Spinal cord (tissue), 10 donors: Measurements from ENCODE around the gene C20orf144. TPM values are rescaled to one million over a fixed set of nuclear protein-coding genes. Genes with fewer than 3 reads are reported as not detected.
A peak's percentile ranks its signal among the peaks of the same experiment; 100 is the strongest.

ENCODE experiments used
- DNase-seq, 6 donors: peaks; one replicate each; pipeline versions ENCODE4 v3.0.0 to v3.0.0-alpha.2; 2013 to 2015; ENCODE audit warnings: low spot score in 6 of 6, low read depth in 4 of 6
- H3K27ac ChIP-seq: one replicate; pipeline ENCODE4 v1.5.1; 2013; ENCODE audit warnings: low read depth, low read length, control low read depth
- H3K27me3 ChIP-seq: one replicate; pipeline ENCODE4 v1.6.1; 2013; ENCODE audit warnings: low read length; ENCODE audit not compliant: control insufficient read depth, insufficient read depth
- H3K36me3 ChIP-seq: one replicate; pipeline ENCODE4 v1.6.1; 2013; ENCODE audit warnings: low read length; ENCODE audit not compliant: control insufficient read depth, insufficient read depth
- H3K4me1 ChIP-seq: one replicate; pipeline ENCODE4 v1.6.1; 2013; ENCODE audit warnings: low read length; ENCODE audit not compliant: control insufficient read depth, insufficient read depth
- H3K4me3 ChIP-seq: one replicate; pipeline ENCODE4 v1.5.1; 2013; ENCODE audit warnings: low read depth, low read length, control low read depth
- H3K9me3 ChIP-seq: one replicate; pipeline ENCODE4 v1.6.1; 2013; ENCODE audit warnings: low read length; ENCODE audit not compliant: control insufficient read depth, insufficient read depth
- WGBS: methylation state at CpG from one replicate; pipeline ENCODE4 v1.1.5; 2013; ENCODE audit warnings: missing lambda C conversion rate; ENCODE audit not compliant: insufficient coverage; 5-methylcytosine and 5-hydroxymethylcytosine counted together
- polyA plus RNA-seq, 2 donors: library from polyadenylated mRNA; unstranded; fragments of 120-200 nt; gene quantifications; one replicate each; pipeline ENCODE4 v1.2.1, GENCODE V29; 2013; ENCODE audit not compliant: insufficient read length in 2 of 2
- total RNA-seq, 2 donors: library from RNA; depleted of rRNA in 1 of 2; stranded (reverse); fragments of 120-200 nt in 1 of 2; fragments of >200 nt in 1 of 2; gene quantifications; one replicate each; pipeline versions ENCODE4 v1.2.3 to v1.2.4, GENCODE V29; 2013 to 2014
- donor health status: healthy.

Gene C20orf144
- total and polyA plus RNA-seq, 4 donors: 0.33 to 1.1 TPM; not detected in 2

DNA sequence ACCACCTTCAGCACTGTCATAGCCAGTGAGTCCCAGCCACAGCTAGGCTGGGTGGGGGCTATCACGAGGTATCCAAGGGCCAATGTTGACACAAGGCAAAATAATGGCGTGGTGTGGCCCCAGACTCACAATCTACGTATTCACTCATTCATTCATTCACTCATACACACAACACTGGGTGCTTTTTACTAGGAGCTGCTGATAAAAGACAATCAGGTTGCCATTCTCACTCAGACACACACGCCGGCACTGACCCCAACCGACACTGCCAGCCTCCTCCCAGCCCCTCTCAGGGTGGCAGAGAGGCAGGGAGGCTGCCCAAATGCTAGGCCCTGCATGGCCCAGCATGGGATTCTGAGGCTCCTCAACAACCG lies 1.5 kb upstream of the C20orf144 start:
- Histone ChIP-seq H3K4me3 (no peak overlapping the region), H3K4me1 (peaks cover 25% of the 10 kb centered on the region), H3K27me3 (no peaks in the 10 kb centered on the region), H3K36me3 (peaks cover 51% of the 10 kb centered on the region), H3K27ac (no peak overlapping the region), H3K9me3 (no peaks in the 10 kb centered on the region)
- WGBS: 85% methylated on average over 7 of the region's 7 CpGs
- DNase-seq: no peak

DNA sequence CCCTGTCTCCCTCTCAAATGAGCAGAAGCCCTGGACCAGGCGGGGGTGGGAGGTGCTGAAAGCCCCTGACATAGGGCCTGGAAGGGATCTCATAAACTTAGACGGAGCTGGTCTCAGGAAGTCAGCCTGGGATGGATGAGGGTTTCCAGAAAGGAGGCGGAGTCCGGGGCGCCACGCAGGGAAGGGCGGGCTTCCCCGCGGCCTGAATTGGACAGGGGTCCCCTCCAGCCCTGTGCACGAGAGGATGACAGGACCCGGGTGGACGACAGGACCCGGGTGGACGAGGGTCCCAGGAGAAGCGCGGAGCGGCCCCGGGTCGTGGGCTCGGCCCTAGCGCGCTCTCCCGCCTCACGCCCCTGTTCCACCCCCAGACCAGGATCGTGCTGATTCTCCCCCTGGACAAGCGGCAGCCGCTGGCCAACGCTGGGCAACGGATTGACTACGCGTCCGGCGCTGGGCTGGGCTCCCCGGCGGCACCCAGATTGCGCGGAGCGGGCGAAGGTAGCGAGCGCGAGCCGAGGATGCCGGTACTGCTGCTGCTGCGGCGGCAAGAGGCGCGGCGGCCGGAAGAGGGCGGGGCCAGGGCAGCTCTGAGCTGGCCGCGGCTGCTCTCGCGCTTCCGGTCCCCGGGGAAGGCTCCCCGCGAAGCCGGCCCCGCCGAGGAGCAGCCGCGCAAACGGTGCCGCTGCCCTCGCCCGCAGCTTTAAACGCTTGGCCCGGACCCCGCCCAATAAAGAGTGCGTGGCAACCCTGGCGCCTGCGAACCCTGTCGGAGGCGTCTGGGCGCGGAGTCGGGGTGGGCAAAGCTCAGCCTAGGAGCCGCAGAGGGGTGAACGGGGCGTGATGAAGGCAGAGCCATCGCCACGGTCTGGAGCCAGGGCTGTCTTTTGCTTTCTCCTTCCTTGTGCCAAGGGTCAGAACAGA lies 1.3 kb downstream of the C20orf144 start:
- H3K4me3 ChIP-seq: peak overlapping the region; percentile 79
- H3K36me3 ChIP-seq: peaks cover 28% of the 10 kb centered on the region
- H3K27ac ChIP-seq: peak overlapping the region; percentile 90
- peaks cover 48% of the 10 kb centered on the region for H3K4me1 ChIP-seq
- under 1% methylated on average over 83 of the region's 84 CpGs for WGBS
- peak in 3 of 6 donors; percentile 65 to 92 (median 91) for DNase-seq
- H3K9me3 ChIP-seq: no peaks in the 10 kb centered on the region
- H3K27me3 ChIP-seq: no peaks in the 10 kb centered on the region

DNA sequence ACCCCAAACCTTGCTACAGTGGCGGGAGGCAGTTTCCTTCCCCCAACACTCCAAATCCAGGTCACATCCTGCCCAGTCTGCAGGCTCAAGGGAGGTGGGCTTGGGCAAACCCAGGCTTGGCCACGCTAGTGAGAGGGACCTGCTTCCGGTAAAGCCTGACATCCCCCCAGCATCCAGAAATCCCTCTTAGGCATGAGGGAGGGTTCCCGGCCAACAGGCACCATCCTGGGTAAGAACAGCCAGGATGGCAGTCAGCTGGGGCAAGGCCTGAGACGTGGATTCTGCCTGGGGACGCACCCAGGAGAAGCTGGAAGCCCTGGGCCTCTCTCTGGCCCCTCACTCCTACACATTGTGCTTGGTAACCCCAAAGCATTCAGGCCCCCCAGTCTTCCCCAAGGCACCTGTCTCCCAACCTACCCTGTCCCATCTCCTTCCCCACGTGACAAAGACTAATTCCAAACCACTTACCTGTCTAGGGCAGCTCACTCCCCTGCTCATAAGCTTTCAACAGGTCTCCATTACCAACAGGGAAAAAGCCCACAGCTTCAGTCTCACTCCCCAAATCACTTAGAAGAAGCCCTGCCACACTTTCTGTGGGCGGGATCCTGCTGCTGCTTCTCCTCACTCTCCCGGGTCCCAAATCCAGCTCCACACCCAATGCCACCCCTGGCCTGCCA lies 2.1 kb downstream of the C20orf144 start:
- H3K4me3 ChIP-seq: peak overlapping the region; percentile 79
- H3K9me3 ChIP-seq: no peaks in the 10 kb centered on the region
- peaks cover 52% of the 10 kb centered on the region for H3K4me1 ChIP-seq
- peak overlapping the region; percentile 90 for H3K27ac ChIP-seq
- H3K27me3 ChIP-seq: no peaks in the 10 kb centered on the region
- 39% methylated on average over 9 of the region's 9 CpGs for WGBS
- peaks cover 22% of the 10 kb centered on the region for H3K36me3 ChIP-seq
- no peak for DNase-seq

DNA sequence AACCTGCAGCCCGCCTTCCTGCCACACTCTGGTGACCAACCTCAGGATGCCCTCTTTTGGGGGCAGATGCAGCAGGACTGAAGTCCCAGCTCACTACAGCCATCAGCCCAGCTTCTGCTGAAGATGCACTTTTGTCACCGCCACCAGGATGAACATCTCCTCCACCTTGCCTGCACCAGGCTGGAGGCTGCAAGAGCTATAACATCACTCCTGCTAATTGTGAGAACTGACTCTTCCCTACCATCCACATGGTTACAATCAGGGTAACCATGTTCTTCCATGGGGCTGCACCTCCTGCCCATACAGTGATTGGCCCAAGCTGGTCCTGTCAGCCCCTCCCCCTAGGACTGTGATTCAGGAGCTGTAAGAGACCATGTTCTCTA lies 2.6 kb downstream of the C20orf144 start:
- Histone ChIP-seq H3K36me3 (peaks cover 22% of the 10 kb centered on the region), H3K27ac (no peak overlapping the region), H3K27me3 (no peaks in the 10 kb centered on the region), H3K4me3 (no peak overlapping the region), H3K9me3 (no peaks in the 10 kb centered on the region), H3K4me1 (peaks cover 52% of the 10 kb centered on the region)
- DNase-seq: no peak
- 97% methylated on average over 2 of the region's 2 CpGs for WGBS

DNA sequence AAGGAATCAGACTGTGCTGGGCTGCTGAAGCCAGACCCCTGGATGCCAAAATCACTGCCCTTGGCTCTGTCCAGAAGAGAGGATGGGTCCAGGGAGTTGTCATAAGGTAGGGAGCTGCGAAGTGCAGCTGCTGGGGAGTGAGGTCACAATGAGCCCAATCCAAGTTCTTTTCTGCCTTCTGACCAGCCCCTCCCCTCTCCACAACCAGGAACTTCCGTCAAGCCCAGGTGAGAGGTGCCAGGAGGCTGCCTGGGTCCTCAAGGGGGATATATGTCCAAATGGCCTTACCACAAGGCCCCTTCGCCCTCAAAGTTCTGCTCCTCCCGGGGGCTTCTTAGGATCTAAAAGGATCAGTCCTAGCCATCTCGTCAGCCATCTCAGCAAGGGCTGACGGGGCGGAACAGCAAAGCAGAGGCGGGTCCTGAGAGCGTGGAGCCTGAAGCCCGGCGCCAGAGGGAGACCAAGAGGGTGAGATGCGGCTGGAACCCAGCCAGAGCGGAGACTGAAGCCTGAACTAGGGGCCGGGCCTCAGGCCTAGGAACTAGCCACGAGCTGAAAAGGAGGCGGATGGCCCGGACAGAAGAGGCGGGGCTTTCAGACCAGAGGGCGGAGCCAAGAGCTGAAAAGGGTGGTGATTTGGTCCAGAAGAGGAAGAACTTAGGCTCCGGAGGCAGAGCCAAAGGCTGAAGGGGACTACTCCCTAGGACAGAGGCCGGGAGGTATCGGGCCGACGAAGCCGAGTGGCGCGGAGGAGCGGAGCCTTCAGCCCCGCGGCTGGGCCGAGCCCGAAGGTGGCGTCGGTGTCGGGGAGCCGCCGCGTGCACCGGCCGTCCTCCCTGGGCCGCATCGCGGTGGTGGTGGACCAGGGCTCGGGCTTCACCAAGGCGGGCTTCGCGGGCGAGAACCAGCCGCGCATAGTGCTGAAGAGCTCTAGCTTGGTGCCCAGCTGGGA lies 4.4 kb downstream of the C20orf144 start, which contains the start of gene ACTL10:
Gene ACTL10 (plus strand): TSS at position 651 of the 952 bp plus-strand sequence. CDS start 555 bp downstream, outside the sequence.
- DNase-seq: peak; percentile 75 to 96 (median 82)
- Histone ChIP-seq H3K9me3 (no peaks in the 10 kb centered on the region), H3K27me3 (no peaks in the 10 kb centered on the region), H3K27ac (peak within 1 kb of the TSS; percentile 80), H3K4me3 (peak within 1 kb of the TSS; percentile 43), H3K36me3 (peaks cover 28% of the 10 kb centered on the region), H3K4me1 (peaks cover 52% of the 10 kb centered on the region)
- 3% methylated on average over 49 of the region's 50 CpGs for WGBS

DNA sequence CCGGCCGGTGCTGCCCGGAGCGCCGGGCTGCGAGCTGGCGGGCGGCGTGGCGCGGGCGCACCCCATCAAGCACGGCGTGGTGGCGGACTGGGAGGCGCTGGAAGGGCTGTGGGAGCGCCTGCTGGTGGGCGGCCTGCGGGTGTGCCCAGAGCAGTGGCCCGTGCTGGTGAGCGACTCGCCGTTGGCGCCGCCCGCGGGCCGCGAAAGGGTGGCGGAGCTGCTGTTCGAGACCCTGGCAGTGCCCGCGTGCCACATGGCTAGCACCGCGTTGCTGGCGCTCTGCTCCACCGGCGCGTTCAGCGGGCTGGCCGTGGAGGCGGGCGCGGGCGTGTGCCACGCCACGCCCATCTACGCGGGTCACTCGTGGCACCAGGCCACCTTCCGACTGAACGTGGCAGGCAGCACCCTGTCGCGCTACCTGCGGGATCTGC lies 5.1 kb downstream of the C20orf144 start:
- peaks cover 29% of the 10 kb centered on the region for H3K36me3 ChIP-seq
- 3% methylated on average over 55 of the region's 55 CpGs for WGBS
- peak overlapping the region; percentile 43 for H3K4me3 ChIP-seq
- DNase-seq: peak in 2 of 6 donors; percentile 50 to 57
- H3K9me3 ChIP-seq: no peaks in the 10 kb centered on the region
- no peaks in the 10 kb centered on the region for H3K27me3 ChIP-seq
- peak overlapping the region; percentile 80 for H3K27ac ChIP-seq
- peaks cover 53% of the 10 kb centered on the region for H3K4me1 ChIP-seq

DNA sequence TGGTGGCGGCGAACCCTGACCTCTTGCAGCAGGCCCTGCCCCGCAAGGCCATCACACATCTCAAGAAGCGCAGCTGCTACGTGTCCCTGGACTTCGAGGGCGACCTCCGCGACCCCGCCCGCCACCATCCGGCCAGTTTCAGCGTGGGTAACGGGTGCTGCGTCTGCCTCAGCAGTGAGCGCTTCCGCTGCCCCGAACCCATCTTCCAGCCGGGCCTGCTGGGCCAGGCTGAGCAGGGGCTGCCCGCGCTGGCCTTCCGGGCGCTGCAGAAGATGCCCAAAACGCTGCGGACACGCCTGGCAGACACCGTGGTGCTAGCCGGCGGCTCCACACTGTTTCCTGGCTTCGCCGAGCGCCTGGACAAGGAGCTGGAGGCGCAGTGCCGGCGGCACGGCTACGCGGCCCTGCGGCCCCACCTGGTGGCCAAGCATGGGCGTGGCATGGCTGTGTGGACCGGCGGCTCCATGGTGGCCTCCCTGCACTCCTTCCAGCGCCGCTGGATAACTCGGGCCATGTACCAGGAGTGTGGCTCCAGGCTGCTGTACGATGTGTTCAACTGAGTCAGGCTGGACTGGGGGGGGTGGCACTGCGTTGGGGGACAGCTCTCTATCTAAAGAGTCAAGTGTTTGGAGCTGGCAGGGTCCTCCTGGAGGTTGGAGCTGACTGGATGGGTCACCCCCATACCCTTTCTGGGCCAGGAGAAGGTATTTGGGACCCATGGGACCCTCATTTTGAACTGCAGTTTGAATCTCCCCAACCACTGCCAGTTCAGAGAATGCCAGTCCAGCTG lies 5.7 kb downstream of the C20orf144 start:
- no peaks in the 10 kb centered on the region for H3K27me3 ChIP-seq
- H3K36me3 ChIP-seq: peaks cover 34% of the 10 kb centered on the region
- peaks cover 55% of the 10 kb centered on the region for H3K4me1 ChIP-seq
- H3K27ac ChIP-seq: no peak overlapping the region
- WGBS: 7% methylated on average over 46 of the region's 47 CpGs
- no peaks in the 10 kb centered on the region for H3K9me3 ChIP-seq
- peak overlapping the region; percentile 36 for H3K4me3 ChIP-seq
- DNase-seq: peak in 2 of 6 donors; percentile 87 to 90

DNA sequence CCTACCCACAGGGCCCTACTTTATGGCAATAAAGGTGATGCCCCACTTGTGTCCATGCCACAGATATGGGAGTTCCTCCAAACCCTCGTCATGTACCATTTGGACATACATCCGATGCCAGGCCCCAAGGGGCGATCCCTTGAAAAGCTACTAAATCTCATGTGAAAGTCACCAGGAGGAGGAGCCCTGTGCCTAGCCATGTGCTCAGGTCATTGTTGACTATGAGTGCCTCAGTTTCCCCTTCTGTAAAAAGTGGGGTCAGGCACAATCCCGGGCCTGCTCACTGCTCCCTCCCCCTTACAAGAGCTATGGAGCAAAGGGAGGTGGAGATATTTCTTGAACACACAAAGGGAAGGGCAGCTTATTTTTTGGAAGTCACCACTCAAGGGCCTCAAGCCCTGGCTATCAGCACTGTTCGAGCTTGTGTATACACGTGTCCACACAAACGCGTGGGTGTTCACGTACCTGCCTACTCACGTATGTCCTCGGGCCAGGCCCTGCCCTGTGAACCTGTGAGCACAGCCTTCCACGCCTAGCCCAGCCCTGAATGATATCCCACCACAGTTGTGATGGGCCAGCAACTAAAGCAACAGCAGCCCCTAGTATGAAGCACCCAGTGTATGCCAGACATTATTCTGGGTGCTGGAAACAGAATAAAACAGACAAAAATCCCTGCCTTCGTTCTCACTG lies 6.5 kb downstream of the C20orf144 start:
- no peak overlapping the region for H3K27ac ChIP-seq
- WGBS: 91% methylated on average over 11 of the region's 13 CpGs
- H3K4me1 ChIP-seq: peaks cover 57% of the 10 kb centered on the region
- no peaks in the 10 kb centered on the region for H3K9me3 ChIP-seq
- peak overlapping the region; percentile 36 for H3K4me3 ChIP-seq
- peaks cover 34% of the 10 kb centered on the region for H3K36me3 ChIP-seq
- DNase-seq: no peak
- H3K27me3 ChIP-seq: no peaks in the 10 kb centered on the region
